H9 (cell line): ENCODE results near the gene RBMS3. TPM values are rescaled to one million over a fixed set of nuclear protein-coding genes. Genes with fewer than 3 reads are reported as not detected.

ENCODE experiments used
- DNase-seq: peaks from one replicate; pipeline ENCODE4 v3.0.0-alpha.2; 2017
- H2AFZ ChIP-seq: one replicate; pipeline ENCODE4 v1.6.1; 2013; ENCODE audit warnings: mild to moderate bottlenecking, low read length, control low read depth, moderate library complexity
- H2AK5ac ChIP-seq: 2 replicates; pipeline ENCODE4 v1.6.1; 2013; ENCODE audit warnings: low read length, control low read depth, mixed read lengths; ENCODE audit not compliant: insufficient read length
- H2BK120ac ChIP-seq: one replicate; pipeline ENCODE4 v1.6.1; 2013; ENCODE audit warnings: low read depth, mild to moderate bottlenecking, low read length, control low read depth, inconsistent platforms; ENCODE audit not compliant: poor library complexity, severe bottlenecking
- H2BK12ac ChIP-seq: 2 replicates; pipeline ENCODE4 v1.6.1; 2013; ENCODE audit warnings: low read length, control low read depth, mixed read lengths, low read depth; ENCODE audit not compliant: insufficient read length
- H2BK15ac ChIP-seq: 2 replicates; pipeline ENCODE4 v1.6.1; 2013; ENCODE audit warnings: low read depth, low read length, control low read depth
- H2BK20ac ChIP-seq: one replicate; pipeline ENCODE4 v1.6.1; 2013; ENCODE audit warnings: low read depth, mild to moderate bottlenecking, low read length, control low read depth, inconsistent platforms; ENCODE audit not compliant: poor library complexity, severe bottlenecking
- H2BK5ac ChIP-seq: 2 replicates; pipeline ENCODE4 v1.6.1; 2013; ENCODE audit warnings: low read length, control low read depth, mixed read lengths; ENCODE audit not compliant: insufficient read length
- H3K14ac ChIP-seq: 2 replicates; pipeline ENCODE4 v1.6.1; 2013; ENCODE audit warnings: low read length, control low read depth; ENCODE audit not compliant: insufficient read depth
- H3K18ac ChIP-seq: 2 replicates; pipeline ENCODE4 v1.6.1; 2013; ENCODE audit warnings: low read depth, mild to moderate bottlenecking, mixed read lengths, low read length, control low read depth; ENCODE audit not compliant: insufficient read length
- H3K23ac ChIP-seq: 2 replicates; pipeline ENCODE4 v1.6.1; 2013; ENCODE audit warnings: low read length, control low read depth, mixed read lengths, low read depth; ENCODE audit not compliant: insufficient read length
- H3K23me2 ChIP-seq: 2 replicates; pipeline ENCODE4 v1.6.1; 2013; ENCODE audit warnings: low read depth, mild to moderate bottlenecking, mixed read lengths, low read length, control low read depth; ENCODE audit not compliant: insufficient read length, poor library complexity, severe bottlenecking
- H3K27ac ChIP-seq: 2 replicates; pipeline ENCODE4 v1.5.1; 2013; ENCODE audit warnings: low read length, control low read depth, mixed read lengths, low read depth; ENCODE audit not compliant: insufficient read length
- H3K27me3 ChIP-seq: 2 replicates; pipeline ENCODE4 v1.6.1; 2013; ENCODE audit warnings: low read length, control low read depth, inconsistent platforms; ENCODE audit not compliant: insufficient read depth
- H3K4ac ChIP-seq: 2 replicates; pipeline ENCODE4 v1.6.1; 2013; ENCODE audit warnings: low read depth, mild to moderate bottlenecking, control low read depth, inconsistent platforms, low read length, moderate library complexity
- H3K4me1 ChIP-seq: 2 replicates; pipeline ENCODE4 v1.6.1; 2013; ENCODE audit warnings: low read length, control low read depth, inconsistent platforms; ENCODE audit not compliant: insufficient read depth
- H3K4me2 ChIP-seq: 2 replicates; pipeline ENCODE4 v1.6.1; 2013; ENCODE audit warnings: low read length, control low read depth, mixed read lengths; ENCODE audit not compliant: insufficient read length, insufficient read depth
- H3K56ac ChIP-seq: 2 replicates; pipeline ENCODE4 v1.6.1; 2013; ENCODE audit warnings: low read depth, mild to moderate bottlenecking, mixed read lengths, low read length, control low read depth; ENCODE audit not compliant: insufficient read length
- H3K79me1 ChIP-seq: 2 replicates; pipeline ENCODE4 v1.6.1; 2013; ENCODE audit warnings: low read depth, mild to moderate bottlenecking, moderate library complexity, low read length, control low read depth, inconsistent platforms; ENCODE audit not compliant: insufficient read depth, poor library complexity, severe bottlenecking
- H3K79me2 ChIP-seq: 2 replicates; pipeline ENCODE4 v1.6.1; 2013; ENCODE audit warnings: low read length, control low read depth, inconsistent platforms; ENCODE audit not compliant: insufficient read depth
- H3K9ac ChIP-seq: 2 replicates; pipeline ENCODE4 v1.6.1; 2013; ENCODE audit warnings: low read length, control low read depth, mixed read lengths; ENCODE audit not compliant: insufficient read length; ENCODE audit errors: extremely low read depth
- H3K9me3 ChIP-seq: one replicate; pipeline ENCODE4 v1.6.1; 2013; ENCODE audit warnings: low read depth, low read length, inconsistent platforms; ENCODE audit not compliant: control insufficient read depth
- H3T11ph ChIP-seq: one replicate; pipeline ENCODE4 v1.6.1; 2013; ENCODE audit warnings: mild to moderate bottlenecking, low read length, control low read depth, inconsistent platforms
- H4K20me1 ChIP-seq: one replicate; pipeline ENCODE4 v1.6.1; 2013; ENCODE audit not compliant: control insufficient read depth, insufficient read length, insufficient read depth
- H4K5ac ChIP-seq: 2 replicates; pipeline ENCODE4 v1.6.1; 2013; ENCODE audit warnings: low read depth, mild to moderate bottlenecking, mixed read lengths, low read length, control low read depth; ENCODE audit not compliant: insufficient read length
- H4K8ac ChIP-seq: replicated peaks from 2 replicates; pipeline ENCODE4 v1.6.1; 2013; ENCODE audit warnings: low read length, control low read depth, mixed read lengths, low read depth; ENCODE audit not compliant: insufficient read length
- H4K91ac ChIP-seq: 2 replicates; pipeline ENCODE4 v1.6.1; 2013; ENCODE audit warnings: low read depth, mild to moderate bottlenecking, moderate library complexity, mixed read lengths, low read length, control low read depth; ENCODE audit not compliant: insufficient read length
- H3K27ac Mint-ChIP-seq, 3 experiments: 2 replicates in 2 of 3; 3 replicates in 1 of 3; pipeline ENCODE4 v1.8.0; 2020 to 2021; ENCODE audit warnings: mixed read lengths in 3 of 3, mild to moderate bottlenecking in 1 of 3, moderate library complexity in 1 of 3
- H3K27me3 Mint-ChIP-seq: 2 replicates; pipeline ENCODE4 v1.8.0; 2021; ENCODE audit warnings: low read depth, mild to moderate bottlenecking, moderate library complexity, mixed read lengths
- H3K36me3 Mint-ChIP-seq, 3 experiments: 2 replicates in 2 of 3; 3 replicates in 1 of 3; pipeline ENCODE4 v1.8.0; 2020 to 2021; ENCODE audit warnings: low read depth in 3 of 3, mixed read lengths in 3 of 3; ENCODE audit not compliant: insufficient read depth in 1 of 3
- H3K4me1 Mint-ChIP-seq, 2 experiments: 2 replicates each; pipeline ENCODE4 v1.8.0; 2020; ENCODE audit warnings: mixed read lengths in 2 of 2
- H3K4me3 Mint-ChIP-seq, 2 experiments: 2 replicates in 1 of 2; 3 replicates in 1 of 2; pipeline ENCODE4 v1.8.0; 2020 to 2021; ENCODE audit warnings: mild to moderate bottlenecking in 2 of 2, mixed read lengths in 2 of 2, moderate library complexity in 1 of 2
- H3K9me3 Mint-ChIP-seq, 2 experiments: 2 replicates in 1 of 2; 3 replicates in 1 of 2; pipeline ENCODE4 v1.8.0; 2020; ENCODE audit warnings: mild to moderate bottlenecking in 2 of 2, mixed read lengths in 2 of 2, moderate library complexity in 1 of 2
- total RNA-seq: library from RNA; stranded (reverse); gene quantifications from 2 replicates; pipeline ENCODE4 v1.2.1, GENCODE V29; 2021
- TF ChIP-seq, protein P1 (sequence below): fragments of 200-600 bp; sonication (generic); conservative IDR thresholded peaks from 3 replicates; pipeline ENCODE4 v1.8.0; 2021; ENCODE audit warnings: antibody characterized with exemption, mild to moderate bottlenecking

RBMS3 gene
- total RNA-seq, 1 experiment from 2014 or later: 8.1 TPM

DNA sequence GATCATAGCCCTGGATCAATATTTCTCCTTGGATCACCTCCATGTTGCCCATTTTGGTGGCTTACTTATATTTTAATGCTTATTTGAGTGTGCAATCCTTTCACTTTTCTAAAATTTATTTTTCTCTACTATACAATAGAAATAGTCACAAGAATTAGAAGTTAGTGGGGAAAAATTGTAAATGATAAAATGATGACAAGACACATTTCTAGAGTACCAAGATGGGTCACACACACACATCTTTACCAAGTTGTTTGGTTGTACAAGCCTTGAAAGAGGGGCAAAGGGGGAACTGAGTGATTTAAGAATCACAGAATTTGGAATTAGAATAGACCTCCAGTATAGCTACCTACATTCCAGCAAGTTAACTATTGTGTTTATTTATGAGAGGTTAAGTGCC lies 545.8 kb downstream of the RBMS3 start:
- H3K14ac ChIP-seq: no peak overlapping the region
- H3K23me2 ChIP-seq: no peaks in the 10 kb centered on the region
- H4K5ac ChIP-seq: no peak overlapping the region
- no peak overlapping the region for H2BK5ac ChIP-seq
- H3K4ac ChIP-seq: no peak overlapping the region
- H3K9me3 ChIP-seq: no peaks in the 10 kb centered on the region
- H3K27ac Mint-ChIP-seq: no peak overlapping the region
- H3K4me2 ChIP-seq: no peak overlapping the region
- TF ChIP-seq, protein P1, sequence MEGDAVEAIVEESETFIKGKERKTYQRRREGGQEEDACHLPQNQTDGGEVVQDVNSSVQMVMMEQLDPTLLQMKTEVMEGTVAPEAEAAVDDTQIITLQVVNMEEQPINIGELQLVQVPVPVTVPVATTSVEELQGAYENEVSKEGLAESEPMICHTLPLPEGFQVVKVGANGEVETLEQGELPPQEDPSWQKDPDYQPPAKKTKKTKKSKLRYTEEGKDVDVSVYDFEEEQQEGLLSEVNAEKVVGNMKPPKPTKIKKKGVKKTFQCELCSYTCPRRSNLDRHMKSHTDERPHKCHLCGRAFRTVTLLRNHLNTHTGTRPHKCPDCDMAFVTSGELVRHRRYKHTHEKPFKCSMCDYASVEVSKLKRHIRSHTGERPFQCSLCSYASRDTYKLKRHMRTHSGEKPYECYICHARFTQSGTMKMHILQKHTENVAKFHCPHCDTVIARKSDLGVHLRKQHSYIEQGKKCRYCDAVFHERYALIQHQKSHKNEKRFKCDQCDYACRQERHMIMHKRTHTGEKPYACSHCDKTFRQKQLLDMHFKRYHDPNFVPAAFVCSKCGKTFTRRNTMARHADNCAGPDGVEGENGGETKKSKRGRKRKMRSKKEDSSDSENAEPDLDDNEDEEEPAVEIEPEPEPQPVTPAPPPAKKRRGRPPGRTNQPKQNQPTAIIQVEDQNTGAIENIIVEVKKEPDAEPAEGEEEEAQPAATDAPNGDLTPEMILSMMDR: no peak
- H2BK20ac ChIP-seq: no peak overlapping the region
- H3K4me3 Mint-ChIP-seq: no peak overlapping the region
- H3K9ac ChIP-seq: no peak overlapping the region
- H4K8ac ChIP-seq: no peak overlapping the region
- DNase-seq: no peak
- H3K79me2 ChIP-seq: no peaks in the 10 kb centered on the region
- no peaks in the 10 kb centered on the region; the same call in 1 of the 2 replicates for H3K4me1 ChIP-seq
- H3K9me3 Mint-ChIP-seq: peaks cover 0 to 3% of the 10 kb centered on the region in 2 experiments; a peak in 2 of 5 replicates
- H3K27me3 ChIP-seq: no peaks in the 10 kb centered on the region
- H3K27ac ChIP-seq: no peak overlapping the region
- no peak overlapping the region for H2AFZ ChIP-seq
- H3K23ac ChIP-seq: no peak overlapping the region
- no peak overlapping the region for H2BK120ac ChIP-seq
- no peaks in the 10 kb centered on the region for H3K79me1 ChIP-seq
- H3K18ac ChIP-seq: no peak overlapping the region
- no peak overlapping the region for H2BK12ac ChIP-seq
- H4K91ac ChIP-seq: no peak overlapping the region
- H3K56ac ChIP-seq: no peak overlapping the region
- no peaks in the 10 kb centered on the region for H4K20me1 ChIP-seq
- peaks cover 0 to 11% of the 10 kb centered on the region in 2 experiments; a peak in 2 of 4 replicates for H3K4me1 Mint-ChIP-seq
- no peak overlapping the region for H2AK5ac ChIP-seq
- H3K36me3 Mint-ChIP-seq: peaks cover 0 to 6% (median 4%) of the 10 kb centered on the region in 3 experiments; a peak in 2 of 7 replicates
- H3K27me3 Mint-ChIP-seq: no peaks in the 10 kb centered on the region
- H2BK15ac ChIP-seq: no peak overlapping the region
- no peak overlapping the region for H3T11ph ChIP-seq
